Vagina (tissue), 2 donors: ENCODE data around the gene CBLB.

Experiments used
- POLR2A ChIP-seq, 2 donors: fragments of 450-650 bp; IDR thresholded peaks; one replicate each; pipeline ENCODE4 v1.6.1; 2017; ENCODE audit warnings: antibody characterized with exemption in 2 of 2, mild to moderate bottlenecking in 2 of 2, moderate library complexity in 2 of 2
- POLR2AphosphoS5 ChIP-seq, 2 donors: sonication (generic); formaldehyde crosslinking; IDR thresholded peaks; one replicate each; pipeline ENCODE4 v1.9.0; 2017; ENCODE audit warnings: antibody characterized with exemption in 2 of 2, mild to moderate bottlenecking in 2 of 2, low read depth in 1 of 2; ENCODE audit not compliant: insufficient read depth in 1 of 2
- TF ChIP-seq, protein P1 (sequence below), 3 experiments: fragments of 450-650 bp in 2 of 3; fragments of 200-600 bp in 1 of 3; sonication (generic) in 1 of 3; IDR thresholded peaks; one replicate each; pipeline ENCODE4 v1.5.1; 2017 to 2019; ENCODE audit warnings: antibody characterized with exemption in 3 of 3, mild to moderate bottlenecking in 2 of 3, moderate library complexity in 2 of 3

GRCh38 chr3:105801397-105801796 is 67.4 kb downstream of the CBLB start:
- TF ChIP-seq, protein P1, sequence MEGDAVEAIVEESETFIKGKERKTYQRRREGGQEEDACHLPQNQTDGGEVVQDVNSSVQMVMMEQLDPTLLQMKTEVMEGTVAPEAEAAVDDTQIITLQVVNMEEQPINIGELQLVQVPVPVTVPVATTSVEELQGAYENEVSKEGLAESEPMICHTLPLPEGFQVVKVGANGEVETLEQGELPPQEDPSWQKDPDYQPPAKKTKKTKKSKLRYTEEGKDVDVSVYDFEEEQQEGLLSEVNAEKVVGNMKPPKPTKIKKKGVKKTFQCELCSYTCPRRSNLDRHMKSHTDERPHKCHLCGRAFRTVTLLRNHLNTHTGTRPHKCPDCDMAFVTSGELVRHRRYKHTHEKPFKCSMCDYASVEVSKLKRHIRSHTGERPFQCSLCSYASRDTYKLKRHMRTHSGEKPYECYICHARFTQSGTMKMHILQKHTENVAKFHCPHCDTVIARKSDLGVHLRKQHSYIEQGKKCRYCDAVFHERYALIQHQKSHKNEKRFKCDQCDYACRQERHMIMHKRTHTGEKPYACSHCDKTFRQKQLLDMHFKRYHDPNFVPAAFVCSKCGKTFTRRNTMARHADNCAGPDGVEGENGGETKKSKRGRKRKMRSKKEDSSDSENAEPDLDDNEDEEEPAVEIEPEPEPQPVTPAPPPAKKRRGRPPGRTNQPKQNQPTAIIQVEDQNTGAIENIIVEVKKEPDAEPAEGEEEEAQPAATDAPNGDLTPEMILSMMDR (IDR thresholded peaks at IDR 0.05): no peak
- TF ChIP-seq POLR2A (IDR thresholded peaks at IDR 0.05) (no peak), POLR2AphosphoS5 (IDR thresholded peaks at IDR 0.05; ENCODE audit: insufficient read depth in 1 of 2, low read depth in 1 of 2) (no peak)
